Epithelial cell of proximal tubule (primary cell): ENCODE results near the gene FBXO21. TPM values are rescaled to one million over a fixed set of nuclear protein-coding genes. Genes with fewer than 3 reads are reported as not detected.

Experiments
- DNase-seq: peaks from one replicate; pipeline ENCODE4 v3.0.0-alpha.2; 2011; ENCODE audit warnings: low read depth
- H3K4me3 ChIP-seq: 2 replicates; pipeline ENCODE4 v1.5.1; 2011; ENCODE audit warnings: low read depth, mild to moderate bottlenecking, low read length
- CTCF ChIP-seq: conservative IDR thresholded peaks from 2 replicates; pipeline ENCODE4 v1.5.1; 2012; ENCODE audit warnings: low read depth, mild to moderate bottlenecking, low read length
- total RNA-seq: library from RNA; depleted of rRNA; stranded (reverse); fragments of >200 nt; gene quantifications from 2 replicates; pipeline ENCODE4 v1.2.3, GENCODE V29; 2015

Gene FBXO21
- total RNA-seq, 1 donor from 2014 or later: 35.7 TPM

GRCh38 chr12:117126335-117126734 lies 63.9 kb downstream of the FBXO21 start:
- TF ChIP-seq CTCF: no peak
- no peak for DNase-seq
- H3K4me3 ChIP-seq: no peak overlapping the region

GRCh38 chr12:117125767-117126166 lies 64.5 kb downstream of the FBXO21 start:
- H3K4me3 ChIP-seq: no peak overlapping the region
- no peak for DNase-seq
- no peak for TF ChIP-seq CTCF

- DNase-seq: no peak
- no peak overlapping the region for H3K4me3 ChIP-seq
- no peak for TF ChIP-seq CTCF
Measured at GRCh38 chr12:117125272-117125613, 65.0 kb downstream of the FBXO21 start.

GRCh38 chr12:117124421-117125271 lies 65.6 kb downstream of the FBXO21 start:
- no peak overlapping the region for H3K4me3 ChIP-seq
- no peak for TF ChIP-seq CTCF
- DNase-seq: no peak

- no peak for TF ChIP-seq CTCF
- no peak for DNase-seq
Measured at GRCh38 chr12:117121441-117121840, 68.8 kb downstream of the FBXO21 start.

GRCh38 chr12:117120787-117121186 lies 69.5 kb downstream of the FBXO21 start:
- no peak for DNase-seq
- TF ChIP-seq CTCF: no peak
- no peak overlapping the region for H3K4me3 ChIP-seq

More at GRCh38 chr12:117121441-117121840, 68.8 kb downstream of the FBXO21 start:
- H3K4me3 ChIP-seq: no peak overlapping the region
